Prostate gland (tissue), 2 donors: ENCODE results near the gene SNRPD1.

Experiments used
- POLR2A ChIP-seq: fragments of 450-650 bp; IDR thresholded peaks from one replicate; pipeline ENCODE4 v1.6.1; 2016; ENCODE audit warnings: antibody characterized with exemption, mild to moderate bottlenecking
- POLR2AphosphoS5 ChIP-seq: sonication (generic); formaldehyde crosslinking; IDR thresholded peaks from one replicate; pipeline ENCODE4 v1.6.1; 2017; ENCODE audit warnings: antibody characterized with exemption
- TF ChIP-seq, protein P1 (sequence below), 4 experiments: fragments of 200-600 bp in 2 of 4; fragments of 450-650 bp in 2 of 4; sonication (generic) in 2 of 4; IDR thresholded peaks; 1 replicate in 3 of 4; 2 replicates in 1 of 4; pipeline ENCODE4 v1.5.1; 2016 to 2019; ENCODE audit warnings: antibody characterized with exemption in 4 of 4, mild to moderate bottlenecking in 2 of 4, moderate library complexity in 2 of 4

DNA sequence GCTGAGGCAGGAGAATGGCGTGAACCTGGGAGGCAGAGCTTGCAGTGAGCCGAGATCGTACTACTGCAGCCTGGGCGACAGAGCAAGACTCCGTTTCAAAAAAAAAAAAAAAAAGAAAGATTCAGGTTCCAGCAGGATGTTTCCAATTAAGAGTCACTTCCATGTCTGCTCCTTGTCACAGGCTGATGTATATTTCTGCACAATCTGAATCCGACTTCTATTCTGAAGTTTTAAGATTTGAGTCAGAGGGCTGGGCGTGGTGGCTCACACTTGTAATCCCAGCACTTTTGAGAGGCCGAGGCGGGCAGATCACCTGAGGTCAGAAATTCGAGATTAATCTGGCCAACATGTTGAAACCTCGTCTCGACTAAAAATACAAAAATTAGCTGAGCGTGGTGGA, 24.7 kb downstream of the SNRPD1 start:
- TF ChIP-seq, protein P1, sequence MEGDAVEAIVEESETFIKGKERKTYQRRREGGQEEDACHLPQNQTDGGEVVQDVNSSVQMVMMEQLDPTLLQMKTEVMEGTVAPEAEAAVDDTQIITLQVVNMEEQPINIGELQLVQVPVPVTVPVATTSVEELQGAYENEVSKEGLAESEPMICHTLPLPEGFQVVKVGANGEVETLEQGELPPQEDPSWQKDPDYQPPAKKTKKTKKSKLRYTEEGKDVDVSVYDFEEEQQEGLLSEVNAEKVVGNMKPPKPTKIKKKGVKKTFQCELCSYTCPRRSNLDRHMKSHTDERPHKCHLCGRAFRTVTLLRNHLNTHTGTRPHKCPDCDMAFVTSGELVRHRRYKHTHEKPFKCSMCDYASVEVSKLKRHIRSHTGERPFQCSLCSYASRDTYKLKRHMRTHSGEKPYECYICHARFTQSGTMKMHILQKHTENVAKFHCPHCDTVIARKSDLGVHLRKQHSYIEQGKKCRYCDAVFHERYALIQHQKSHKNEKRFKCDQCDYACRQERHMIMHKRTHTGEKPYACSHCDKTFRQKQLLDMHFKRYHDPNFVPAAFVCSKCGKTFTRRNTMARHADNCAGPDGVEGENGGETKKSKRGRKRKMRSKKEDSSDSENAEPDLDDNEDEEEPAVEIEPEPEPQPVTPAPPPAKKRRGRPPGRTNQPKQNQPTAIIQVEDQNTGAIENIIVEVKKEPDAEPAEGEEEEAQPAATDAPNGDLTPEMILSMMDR (IDR thresholded peaks at IDR 0.05): no peak
- TF ChIP-seq POLR2A: no peak
- TF ChIP-seq POLR2AphosphoS5: no peak
